HEK293 (cell line): ENCODE results near the gene PCBP3.

Experiments used
- CTCF ChIA-PET: fragments of 350-600 bp; formaldehyde crosslinking; extraction: SDS; loops from one replicate; lab custom pipeline; 2021; ENCODE audit warnings: antibody characterized with exemption; lab: Yijun Ruan, JAX
- POLR2A ChIA-PET: fragments of 300-600 bp; formaldehyde crosslinking; extraction: SDS; loops from one replicate; lab custom pipeline; 2020; ENCODE audit warnings: antibody characterized with exemption, inconsistent platforms; lab: Yijun Ruan, JAX
- H3K27ac ChIP-seq: fragments of 200-500 bp; sonication (Bioruptor generic); 2 replicates; pipeline ENCODE4 v1.5.1; 2014; ENCODE audit warnings: low read depth, low read length, control low read depth, inconsistent platforms; ENCODE audit errors: extremely low read depth
- H3K36me3 ChIP-seq, 2 experiments: fragments of 200-500 bp in 1 of 2; sonication (Bioruptor generic) in 1 of 2; 1 replicate in 1 of 2; 2 replicates in 1 of 2; pipeline ENCODE4 v1.5.1; 2014 to 2017; ENCODE audit warnings: inconsistent platforms in 2 of 2, low read length in 2 of 2; ENCODE audit not compliant: control insufficient read depth in 2 of 2, insufficient read depth in 1 of 2
- H3K4me1 ChIP-seq: fragments of 200-500 bp; sonication (Bioruptor generic); 2 replicates; pipeline ENCODE4 v1.5.1; 2014; ENCODE audit warnings: mild to moderate bottlenecking, low read length, inconsistent platforms; ENCODE audit not compliant: control insufficient read depth, insufficient read depth
- H3K4me3 ChIP-seq: 2 replicates; pipeline ENCODE4 v1.5.1; 2011; ENCODE audit warnings: low read depth, mild to moderate bottlenecking, control low read depth, low read length, moderate library complexity
- H3K9me3 ChIP-seq: fragments of 200-500 bp; sonication (Bioruptor generic); 2 replicates; pipeline ENCODE4 v1.5.1; 2014; ENCODE audit warnings: low read depth, low read length, inconsistent platforms; ENCODE audit not compliant: control insufficient read depth, insufficient read depth
- GLIS1 ChIP-seq: fragments of 450-650 bp; formaldehyde crosslinking; IDR thresholded peaks from 2 replicates; pipeline ENCODE4 v1.5.1; 2016; ENCODE audit warnings: missing biosample characterization, missing genetic modification characterization
- KLF1 ChIP-seq: fragments of 450-650 bp; formaldehyde crosslinking; IDR thresholded peaks from 2 replicates; pipeline ENCODE4 v1.5.1; 2016; ENCODE audit warnings: missing biosample characterization, missing genetic modification characterization
- KLF10 ChIP-seq: fragments of 450-650 bp; IDR thresholded peaks from 2 replicates; pipeline ENCODE4 v1.5.1; 2018; ENCODE audit warnings: missing biosample characterization, mild to moderate bottlenecking, missing genetic modification characterization
- MEIS1 ChIP-seq: sonication (generic); formaldehyde crosslinking; IDR thresholded peaks from 2 replicates; pipeline ENCODE4 v1.8.1; 2022; ENCODE audit warnings: missing genetic modification reagents, mild to moderate bottlenecking, borderline replicate concordance
- PATZ1 ChIP-seq: fragments of 450-650 bp; formaldehyde crosslinking; IDR thresholded peaks from 2 replicates; pipeline ENCODE4 v1.5.1; 2016; ENCODE audit warnings: missing biosample characterization, missing genetic modification characterization
- ZBTB48 ChIP-seq: fragments of 450-650 bp; formaldehyde crosslinking; IDR thresholded peaks from 2 replicates; pipeline ENCODE4 v1.5.1; 2016; ENCODE audit warnings: missing biosample characterization, missing genetic modification characterization
- ZBTB49 ChIP-seq: fragments of 450-650 bp; formaldehyde crosslinking; IDR thresholded peaks from 2 replicates; pipeline ENCODE4 v1.5.1; 2016; ENCODE audit warnings: missing biosample characterization, missing genetic modification characterization, low read depth
- ZBTB6 ChIP-seq: fragments of 450-650 bp; formaldehyde crosslinking; IDR thresholded peaks from 2 replicates; pipeline ENCODE4 v1.5.1; 2017; ENCODE audit warnings: missing biosample characterization, missing genetic modification characterization
- ZFP41 ChIP-seq: fragments of 450-650 bp; formaldehyde crosslinking; IDR thresholded peaks from 2 replicates; pipeline ENCODE4 v1.5.1; 2016; ENCODE audit warnings: missing biosample characterization, missing genetic modification characterization, borderline replicate concordance
- ZNF140 ChIP-seq: fragments of 450-650 bp; formaldehyde crosslinking; IDR thresholded peaks from 2 replicates; pipeline ENCODE4 v1.5.1; 2016; ENCODE audit warnings: missing biosample characterization, missing genetic modification characterization
- ZNF169 ChIP-seq: fragments of 450-650 bp; formaldehyde crosslinking; IDR thresholded peaks from 2 replicates; pipeline ENCODE4 v1.5.1; 2016; ENCODE audit warnings: missing biosample characterization, missing genetic modification characterization
- ZNF26 ChIP-seq: fragments of 450-650 bp; formaldehyde crosslinking; IDR thresholded peaks from 2 replicates; pipeline ENCODE4 v1.5.1; 2016; ENCODE audit warnings: missing biosample characterization, missing genetic modification characterization
- ZNF391 ChIP-seq: fragments of 450-650 bp; formaldehyde crosslinking; IDR thresholded peaks from 2 replicates; pipeline ENCODE4 v1.5.1; 2016; ENCODE audit warnings: low read depth, missing biosample characterization, missing genetic modification characterization, borderline replicate concordance
- ZNF426 ChIP-seq: fragments of 450-650 bp; formaldehyde crosslinking; IDR thresholded peaks from 2 replicates; pipeline ENCODE4 v1.5.1; 2017; ENCODE audit warnings: missing biosample characterization, missing genetic modification characterization, mild to moderate bottlenecking, inconsistent platforms, moderate library complexity
- ZNF600 ChIP-seq: fragments of 450-650 bp; formaldehyde crosslinking; IDR thresholded peaks from 2 replicates; pipeline ENCODE4 v1.5.1; 2016; ENCODE audit warnings: missing biosample characterization, missing genetic modification characterization
- ZNF624 ChIP-seq: fragments of 450-650 bp; formaldehyde crosslinking; IDR thresholded peaks from 2 replicates; pipeline ENCODE4 v1.5.1; 2017; ENCODE audit warnings: missing biosample characterization, missing genetic modification characterization
- ZNF645 ChIP-seq: fragments of 450-650 bp; formaldehyde crosslinking; IDR thresholded peaks from 2 replicates; pipeline ENCODE4; 2016; ENCODE audit warnings: missing biosample characterization, missing genetic modification characterization
- ZNF704 ChIP-seq: fragments of 450-650 bp; formaldehyde crosslinking; IDR thresholded peaks from 2 replicates; pipeline ENCODE4 v1.5.1; 2016; ENCODE audit warnings: missing biosample characterization, missing genetic modification characterization
- ZSCAN23 ChIP-seq: fragments of 450-650 bp; formaldehyde crosslinking; IDR thresholded peaks from 2 replicates; pipeline ENCODE4 v1.5.1; 2016; ENCODE audit warnings: missing biosample characterization, missing genetic modification characterization
- ZSCAN5A ChIP-seq: fragments of 450-650 bp; formaldehyde crosslinking; IDR thresholded peaks from 2 replicates; pipeline ENCODE4 v1.5.1; 2016; ENCODE audit warnings: missing biosample characterization, missing genetic modification characterization

The PCBP3 gene

GRCh38 chr21:45741691-45742090, 98.2 kb downstream of the PCBP3 start (continued):
- TF ChIP-seq ZBTB6 (tag by site-specific recombination) (no peak), ZNF426 (tag by site-specific recombination) (no peak), PATZ1 (tag by site-specific recombination) (no peak), ZSCAN5A (tag by site-specific recombination) (no peak)

GRCh38 chr21:45742247-45742646, 98.7 kb downstream of the PCBP3 start:
- CTCF ChIA-PET = interaction anchor here (0.5 to 1.2 kb wide), 3 partner anchors 11 to 604 kb away, joined by 3 to 4 read pairs (median 3); no protein-coding TSS in a partner anchor
- H3K36me3 ChIP-seq = no peaks in the 10 kb centered on the region
- H3K9me3 ChIP-seq = no peaks in the 10 kb centered on the region
- no peaks in the 10 kb centered on the region for H3K4me1 ChIP-seq
- no peak overlapping the region for H3K27ac ChIP-seq
- TF ChIP-seq ZBTB49 (tag by site-specific recombination) (no peak), KLF1 (tag by site-specific recombination) (no peak), ZNF645 (no peak), ZBTB48 (tag by site-specific recombination) (no peak), MEIS1 (CRISPR knock-in tag) (no peak), ZBTB6 (tag by site-specific recombination) (no peak), GLIS1 (no peak), ZSCAN23 (tag by site-specific recombination) (no peak), ZFP41 (tag by site-specific recombination) (no peak), KLF10 (no peak)
- TF ChIP-seq, all 188 proteins: peak for 0
- POLR2A ChIA-PET = no interaction called here
- H3K4me3 ChIP-seq = no peak overlapping the region

GRCh38 chr21:45745256-45745655, 101.7 kb downstream of the PCBP3 start:
- H3K36me3 ChIP-seq = no peaks in the 10 kb centered on the region
- peaks cover 5% of the 10 kb centered on the region; the same call in 1 of the 2 replicates for H3K4me1 ChIP-seq
- no peak overlapping the region for H3K4me3 ChIP-seq
- H3K9me3 ChIP-seq = no peaks in the 10 kb centered on the region
- ChIA-PET POLR2A (no interaction called here), CTCF (no interaction called here)
- TF ChIP-seq ZNF704 (no peak), ZNF624 (no peak), ZNF391 (tag by site-specific recombination) (no peak), ZNF169 (tag by site-specific recombination) (no peak), ZNF140 (tag by site-specific recombination) (no peak), ZNF26 (no peak), ZNF600 (tag by site-specific recombination) (no peak)
- H3K27ac ChIP-seq = no peak overlapping the region
